GM12878 (cell line): ENCODE data around the gene SERPINB6. TPM values are rescaled to one million over a fixed set of nuclear protein-coding genes. Genes with fewer than 3 reads are reported as not detected.

Experiments used
- ATAC-seq: fragments of 200-7000 bp; cut with Tn5 transposase; 3 replicates; pipeline ENCODE4 v1.9.1; 2020; ENCODE audit warnings: mild to moderate bottlenecking, moderate library complexity
- BruUV-seq: library from RNA; stranded (reverse); fragments of 400-500 nt; replicated peaks from 2 replicates; lab custom pipeline; 2021; lab: Mats Ljungman, UMichigan
- CTCF ChIA-PET: fragments of 300-600 bp; sonication (Branson Sonifier 250); formaldehyde crosslinking; extraction: SDS; loops from one replicate; lab custom pipeline; 2021; ENCODE audit warnings: inconsistent platforms; lab: Yijun Ruan, JAX
- POLR2A ChIA-PET: fragments of 350-600 bp; formaldehyde crosslinking; extraction: SDS; loops from one replicate; lab custom pipeline; 2021; ENCODE audit warnings: inconsistent platforms; lab: Charles Lee
- RAD21 ChIA-PET: fragments of 300-600 bp; sonication (Branson Sonifier 250); formaldehyde crosslinking; loops from one replicate; lab custom pipeline; 2023; ENCODE audit warnings: antibody characterized with exemption; ENCODE audit not compliant: unreplicated experiment; lab: Charles Lee
- SMC1A ChIA-PET: fragments of 300-600 bp; sonication (Branson Sonifier 250); formaldehyde crosslinking; loops from one replicate; lab custom pipeline; 2023; ENCODE audit not compliant: unreplicated experiment, uncharacterized antibody; lab: Charles Lee
- DNase-seq: peaks from one replicate; pipeline ENCODE4 v3.0.0-alpha.2; 2011; ENCODE audit warnings: low read depth, low spot score
- FAIRE-seq: peaks from 3 replicates; lab custom pipeline; 2011; peaks lifted over from hg19 to GRCh38; lab: Jason Lieb, UNC
- H2AFZ ChIP-seq: 2 replicates; pipeline ENCODE4 v1.6.0; 2011; ENCODE audit warnings: low read depth, low read length, control low read depth; ENCODE audit not compliant: control insufficient read depth
- H3K27ac ChIP-seq: 2 replicates; pipeline ENCODE4 v1.5.1; 2011; ENCODE audit warnings: control low read depth; ENCODE audit not compliant: control insufficient read depth, insufficient read depth
- H3K27me3 ChIP-seq, 2 experiments: replicated peaks in 1 of 2; 2 replicates each; pipeline versions ENCODE4 v1.6.0 to v1.6.1; 2011; ENCODE audit warnings: low read length in 1 of 2; ENCODE audit not compliant: control insufficient read depth in 2 of 2, insufficient read depth in 2 of 2
- H3K36me3 ChIP-seq, 2 experiments: 2 replicates each; pipeline ENCODE4 v1.5.1; 2011; ENCODE audit warnings: low read length in 1 of 2; ENCODE audit not compliant: control insufficient read depth in 2 of 2, insufficient read depth in 2 of 2
- H3K4me1 ChIP-seq: 2 replicates; pipeline ENCODE4 v1.6.1; 2011; ENCODE audit warnings: mild to moderate bottlenecking, low read length, moderate library complexity, mixed read lengths; ENCODE audit not compliant: control insufficient read depth, insufficient read depth
- H3K4me2 ChIP-seq: 2 replicates; pipeline ENCODE4 v1.6.0; 2011; ENCODE audit warnings: control low read depth; ENCODE audit not compliant: control insufficient read depth, insufficient read depth
- H3K4me3 ChIP-seq: fragments of 200-600 bp; sonication (generic); 2 replicates; pipeline ENCODE4 v1.5.1; 2016
- H3K79me2 ChIP-seq: 2 replicates; pipeline ENCODE4 v1.6.0; 2011; ENCODE audit warnings: low read length; ENCODE audit not compliant: control insufficient read depth, insufficient read depth
- H3K9ac ChIP-seq: 2 replicates; pipeline ENCODE4 v1.8.0; 2011; ENCODE audit warnings: low read length, control low read depth, mixed read lengths; ENCODE audit not compliant: control insufficient read depth, insufficient read depth
- H3K9me3 ChIP-seq: replicated peaks from 3 replicates; pipeline ENCODE4 v1.5.1; 2011; ENCODE audit warnings: mild to moderate bottlenecking, low read length; ENCODE audit not compliant: control insufficient read depth, insufficient read depth
- H4K20me1 ChIP-seq: 2 replicates; pipeline ENCODE4 v1.6.0; 2011; ENCODE audit not compliant: control insufficient read depth, insufficient read depth
- ATF7 ChIP-seq: fragments of 450-650 bp; IDR thresholded peaks from 2 replicates; pipeline ENCODE4 v1.6.1; 2016; ENCODE audit warnings: low read depth, mild to moderate bottlenecking
- BACH1 ChIP-seq: fragments of 450-650 bp; IDR thresholded peaks from 2 replicates; pipeline ENCODE4 v1.6.1; 2017; ENCODE audit warnings: mild to moderate bottlenecking, borderline replicate concordance
- BHLHE40 ChIP-seq, 2 experiments: fragments of 450-650 bp in 1 of 2; IDR thresholded peaks; 2 replicates each; pipeline ENCODE4 v1.6.1; 2011 to 2017; ENCODE audit warnings: low read depth in 2 of 2, borderline replicate concordance in 1 of 2, improper control_type of control experiment in 1 of 2, low read length in 1 of 2, mild to moderate bottlenecking in 1 of 2
- CHD4 ChIP-seq: fragments of 200-600 bp; sonication (generic); IDR thresholded peaks from 2 replicates; pipeline ENCODE4 v1.6.1; 2016; ENCODE audit warnings: mild to moderate bottlenecking
- CREB1 ChIP-seq: IDR thresholded peaks from 2 replicates; pipeline ENCODE4 v1.6.1; 2012; ENCODE audit warnings: low read depth, mild to moderate bottlenecking, inconsistent platforms
- E2F4 ChIP-seq: IDR thresholded peaks from 2 replicates; pipeline ENCODE4 v1.6.1; 2012; ENCODE audit warnings: low read depth, low read length, improper control_type of control experiment
- NFXL1 ChIP-seq: fragments of 450-650 bp; IDR thresholded peaks from 2 replicates; pipeline ENCODE4 v1.6.1; 2017; ENCODE audit warnings: antibody characterized with exemption, mild to moderate bottlenecking, borderline replicate concordance
- NRF1 ChIP-seq: conservative IDR thresholded peaks from 2 replicates; pipeline ENCODE4 v1.6.1; 2011; ENCODE audit warnings: mild to moderate bottlenecking, low read depth, low read length, improper control_type of control experiment
- POLR2AphosphoS2 ChIP-seq: IDR thresholded peaks from 2 replicates; pipeline ENCODE4 v1.6.1; 2011; ENCODE audit warnings: low read depth, mild to moderate bottlenecking, low read length, improper control_type of control experiment, moderate library complexity
- RAD21 ChIP-seq: IDR thresholded peaks from 2 replicates; pipeline ENCODE4 v1.6.1; 2011; ENCODE audit warnings: mild to moderate bottlenecking, low read depth, low read length, moderate library complexity; ENCODE audit not compliant: insufficient read depth
- SP1 ChIP-seq: IDR thresholded peaks from one replicate; pipeline ENCODE4 v1.6.1; 2011; ENCODE audit warnings: low read depth, low read length
- TARDBP ChIP-seq: IDR thresholded peaks from 2 replicates; pipeline ENCODE4 v1.6.1; 2016; ENCODE audit warnings: borderline replicate concordance
- USF2 ChIP-seq: IDR thresholded peaks from 2 replicates; pipeline ENCODE4 v1.6.1; 2011; ENCODE audit warnings: low read depth, low read length, improper control_type of control experiment, borderline replicate concordance
- WGBS: methylation state at CpG from one replicate; pipeline ENCODE4 v1.1.6; 2016; ENCODE audit warnings: low lambda C conversion rate; ENCODE audit not compliant: insufficient replicate concordance, insufficient coverage; ENCODE audit errors: missing lambda C conversion rate; 5-methylcytosine and 5-hydroxymethylcytosine counted together
- in situ Hi-C: fragments of 300-500 bp; cut with MboI; formaldehyde crosslinking; loops from 9 replicates; pipeline ENCODE4 v1.14.3; 2018; ENCODE audit warnings: mixed read lengths
- intact Hi-C: fragments of 100-400 bp; cut with micrococcal nuclease; formaldehyde crosslinking; loops from one replicate; pipeline ENCODE4 v1.14.2; 2022; ENCODE audit not compliant: unreplicated experiment
- polyA plus RNA-seq, 11 experiments: library from polyadenylated mRNA; depleted of rRNA in 4 of 11; unstranded in 6 of 11; stranded (reverse) in 5 of 11; fragments of >200 nt; fragmentation: Nextera tagmentation in 4 of 11; fragmentation: Illumina TruSeq in 1 of 11; extraction: Ambion mirVana in 4 of 11; extraction: Trizol in 1 of 11; gene quantifications; 1 replicate in 1 of 11; 2 replicates in 10 of 11; pipeline versions ENCODE4 v1.2.1 to v1.2.3, GENCODE V29; 2011 to 2016; ENCODE audit warnings: inconsistent platforms in 2 of 11, missing spikeins in 2 of 11, low read depth in 1 of 11
- total RNA-seq, 4 experiments: library from RNA; depleted of rRNA in 3 of 4; stranded (reverse); fragments of >200 nt in 3 of 4; fragmentation: Illumina TruSeq in 1 of 4; extraction: Trizol in 1 of 4; gene quantifications; 2 replicates each; pipeline versions ENCODE4 v1.2.1 to v1.2.3, GENCODE V29; 2013 to 2021

Gene SERPINB6
- total and polyA plus RNA-seq, 10 of the 15 experiments (the other 5 are each of a cell fraction or from before 2014, with no cell fraction given), result 0.37 to 2.2 (median 0.68) TPM; not detected in 1

GRCh38 chr6:2938632-2939083 is 32.7 kb downstream of the SERPINB6 start:
- ATAC-seq, result no peak
- Histone ChIP-seq H4K20me1 (no peaks in the 10 kb centered on the region), H3K79me2 (no peaks in the 10 kb centered on the region), H3K27ac (no peak overlapping the region), H3K9ac (no peak overlapping the region), H3K4me1 (peaks cover 36% of the 10 kb centered on the region), H3K36me3 (no peaks in the 10 kb centered on the region), H3K27me3 (peaks cover 0 to 10% of the 10 kb centered on the region in 2 experiments; a peak in 3 of 4 replicates), H3K4me3 (no peak overlapping the region), H3K4me2 (no peak overlapping the region), H2AFZ (no peak overlapping the region), H3K9me3 (peaks cover 28% of the 10 kb centered on the region)
- RAD21 ChIA-PET, result no interaction called here
- no TSS peak for BruUV-seq
- DNase-seq, result no peak
- TF ChIP-seq RAD21 (no peak), SP1 (no peak), BHLHE40 (IDR thresholded peaks at IDR 0.05; ENCODE audit: borderline replicate concordance in 1 of 2, low read depth in 2 of 2, low read length in 1 of 2) (no peak), BACH1 (no peak), TARDBP (no peak), CREB1 (no peak), E2F4 (no peak), ATF7 (no peak), NRF1 (no peak), CHD4 (no peak), USF2 (no peak), NFXL1 (no peak), POLR2AphosphoS2 (no peak)
- POLR2A ChIA-PET, result interaction anchor here (0.6 kb wide), 1 partner anchor 14 kb away, joined by 3 read pairs; no protein-coding TSS in a partner anchor
- intact Hi-C loops (no loop called here), in situ Hi-C loops (loop anchor here (5.0 to 25.0 kb wide), 2 partner anchors 81 to 1351 kb away; no protein-coding TSS in a partner anchor)
- 90% methylated on average over 9 of the region's 9 CpGs for WGBS
- CTCF ChIA-PET, result interaction anchor here (12.7 kb wide), 1 partner anchor 93 kb away, joined by 193 read pairs; no protein-coding TSS in a partner anchor
- SMC1A ChIA-PET, result no interaction called here
- no peak for FAIRE-seq
